Neuronal stem cell (in vitro differentiated cells): Measurements from ENCODE around the gene PANX3.

Experiments
- DNase-seq: peaks from one replicate; pipeline ENCODE4 v3.0.0-alpha.2; 2013; ENCODE audit warnings: low spot score
- H2AFZ ChIP-seq: one replicate; pipeline ENCODE4 v1.6.1; 2013; ENCODE audit warnings: mild to moderate bottlenecking, low read length, inconsistent platforms
- H2AK5ac ChIP-seq: 2 replicates; pipeline ENCODE4 v1.6.1; 2013; ENCODE audit warnings: low read depth, mild to moderate bottlenecking, inconsistent platforms, low read length, moderate library complexity, mixed read lengths
- H2BK120ac ChIP-seq: 2 replicates; pipeline ENCODE4 v1.6.1; 2013; ENCODE audit warnings: low read depth, mild to moderate bottlenecking, inconsistent platforms, low read length, moderate library complexity, mixed read lengths
- H2BK12ac ChIP-seq: one replicate; pipeline ENCODE4 v1.6.1; 2013; ENCODE audit warnings: low read length, inconsistent platforms
- H2BK15ac ChIP-seq: 2 replicates; pipeline ENCODE4 v1.6.1; 2013; ENCODE audit warnings: mild to moderate bottlenecking, low read length, inconsistent platforms, mixed read lengths
- H2BK5ac ChIP-seq: one replicate; pipeline ENCODE4 v1.6.1; 2013; ENCODE audit warnings: inconsistent platforms, mild to moderate bottlenecking, low read length, moderate library complexity
- H3K14ac ChIP-seq: one replicate; pipeline ENCODE4 v1.6.1; 2013; ENCODE audit warnings: low read length, inconsistent platforms
- H3K18ac ChIP-seq: 2 replicates; pipeline ENCODE4 v1.6.1; 2013; ENCODE audit warnings: low read length, inconsistent platforms
- H3K23ac ChIP-seq: 2 replicates; pipeline ENCODE4 v1.6.1; 2013; ENCODE audit warnings: low read depth, mild to moderate bottlenecking, mixed read lengths, low read length, inconsistent platforms; ENCODE audit not compliant: poor library complexity
- H3K27ac ChIP-seq: replicated peaks from 3 replicates; pipeline ENCODE4 v1.5.1; 2013; ENCODE audit warnings: low read length, inconsistent platforms
- H3K27me3 ChIP-seq, 3 experiments: 2 replicates each; pipeline ENCODE4 v1.6.1; 2013; ENCODE audit warnings: low read length in 3 of 3, mild to moderate bottlenecking in 2 of 3, inconsistent platforms in 1 of 3, low read depth in 1 of 3, mixed read lengths in 1 of 3, moderate library complexity in 1 of 3; ENCODE audit not compliant: control insufficient read depth in 3 of 3, insufficient read depth in 3 of 3
- H3K36me3 ChIP-seq, 2 donors: replicated peaks in 1 of 2; 2 replicates each; pipeline ENCODE4 v1.6.1; 2013; ENCODE audit warnings: low read length in 2 of 2; ENCODE audit not compliant: control insufficient read depth in 2 of 2, insufficient read depth in 2 of 2
- H3K4ac ChIP-seq: 2 replicates; pipeline ENCODE4 v1.6.1; 2013; ENCODE audit warnings: inconsistent platforms, mild to moderate bottlenecking, low read length, moderate library complexity
- H3K4me1 ChIP-seq, 2 donors: 1 replicate in 1 of 2; 2 replicates in 1 of 2; pipeline ENCODE4 v1.6.1; 2013; ENCODE audit warnings: low read length in 2 of 2, low read depth in 1 of 2; ENCODE audit not compliant: control insufficient read depth in 2 of 2, insufficient read depth in 1 of 2
- H3K4me2 ChIP-seq: one replicate; pipeline ENCODE4 v1.6.1; 2013; ENCODE audit warnings: mild to moderate bottlenecking, low read length, inconsistent platforms; ENCODE audit not compliant: insufficient read depth, poor library complexity, severe bottlenecking
- H3K4me3 ChIP-seq, 2 donors: 2 replicates each; pipeline ENCODE4 v1.5.1; 2013; ENCODE audit warnings: low read length in 2 of 2, mild to moderate bottlenecking in 2 of 2, inconsistent platforms in 1 of 2, moderate library complexity in 1 of 2
- H3K79me1 ChIP-seq: one replicate; pipeline ENCODE4 v1.6.1; 2013; ENCODE audit warnings: low read depth, mild to moderate bottlenecking, inconsistent platforms, low read length, moderate library complexity
- H3K9ac ChIP-seq: one replicate; pipeline ENCODE4 v1.6.1; 2013; ENCODE audit warnings: mild to moderate bottlenecking, low read depth, low read length, inconsistent platforms; ENCODE audit not compliant: poor library complexity
- H3K9me3 ChIP-seq, 2 donors: replicated peaks in 1 of 2; 2 replicates each; pipeline versions ENCODE3 to v1.6.1; 2013; ENCODE audit warnings: low read length in 2 of 2, mild to moderate bottlenecking in 2 of 2, inconsistent platforms in 1 of 2, low read depth in 1 of 2, mixed read lengths in 1 of 2, moderate library complexity in 1 of 2; ENCODE audit not compliant: control insufficient read depth in 2 of 2, insufficient read depth in 1 of 2
- H4K8ac ChIP-seq: one replicate; pipeline ENCODE4 v1.6.1; 2013; ENCODE audit warnings: low read depth, mild to moderate bottlenecking, inconsistent platforms, low read length, moderate library complexity
- H4K91ac ChIP-seq: one replicate; pipeline ENCODE4 v1.6.1; 2013; ENCODE audit warnings: low read length, low read depth, mild to moderate bottlenecking, inconsistent platforms; ENCODE audit not compliant: poor library complexity
- whole genome bisulfite sequencing, 2 donors: extraction: QIAGEN DNeasy Blood & Tissue Kit; methylation state at CpG; one replicate each; pipeline ENCODE4 v1.1.7; 2013; ENCODE audit warnings: missing lambda C conversion rate in 2 of 2, mixed read lengths in 1 of 2; ENCODE audit not compliant: insufficient read length in 2 of 2, insufficient replicate concordance in 1 of 2; ENCODE audit errors: extremely low coverage in 2 of 2; 5-methylcytosine and 5-hydroxymethylcytosine counted together

The PANX3 gene

DNA sequence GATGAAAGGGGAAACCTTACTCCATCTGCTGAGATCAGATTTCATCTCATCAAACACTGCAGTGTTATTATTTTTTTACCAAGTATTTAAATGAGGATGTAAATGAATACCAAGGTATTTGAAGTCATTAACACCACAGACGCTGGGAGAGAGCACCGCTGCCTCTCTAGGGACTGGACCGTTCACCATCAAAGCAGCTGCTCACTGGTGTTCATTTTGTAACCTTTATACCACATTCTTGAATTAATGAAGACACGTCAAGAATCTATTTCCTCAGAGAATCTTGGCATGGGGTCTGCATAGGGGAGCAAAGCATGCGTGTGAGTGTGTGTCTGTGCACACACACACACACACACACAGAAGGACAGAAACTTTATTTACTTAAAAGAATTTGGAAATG, 46.7 kb downstream of the PANX3 start:
- Histone ChIP-seq H3K27ac (no peak overlapping the region), H3K9me3 (no peaks in the 10 kb centered on the region), H2BK5ac (no peak overlapping the region)

DNA sequence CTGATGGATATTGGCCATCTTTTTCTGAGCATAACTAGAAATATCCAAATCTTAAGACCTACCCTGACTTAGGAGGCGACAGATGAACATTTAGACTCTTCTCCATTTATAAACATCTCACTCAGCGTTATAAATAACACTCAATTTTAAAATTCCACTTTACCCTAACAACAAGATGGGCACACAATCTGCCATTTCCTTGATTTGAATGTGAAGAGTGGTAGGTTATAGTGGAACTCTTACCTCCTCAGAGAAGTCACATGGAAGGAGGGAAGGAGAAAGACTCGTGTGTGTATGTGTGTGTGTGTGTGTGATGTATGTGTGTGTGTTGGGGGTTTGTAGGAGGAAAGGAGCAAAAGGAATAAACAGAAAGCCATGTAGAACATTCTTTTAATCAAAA, 47.3 kb downstream of the PANX3 start:
- Histone ChIP-seq H4K91ac (no peak overlapping the region), H3K18ac (no peak overlapping the region), H3K27ac (no peak overlapping the region), H3K36me3 (no peaks in the 10 kb centered on the region), H3K4me3 (no peak overlapping the region), H3K23ac (no peak overlapping the region), H4K8ac (no peak overlapping the region), H2BK12ac (no peak overlapping the region), H3K14ac (no peak overlapping the region), H3K4me1 (peaks cover 6 to 18% of the 10 kb centered on the region in 2 donors), H2BK15ac (no peak overlapping the region), H3K4ac (no peak overlapping the region), H2AK5ac (no peak overlapping the region), H2AFZ (no peak overlapping the region), H3K4me2 (no peak overlapping the region), H3K9ac (no peak overlapping the region), H2BK120ac (no peak overlapping the region), H3K79me1 (no peaks in the 10 kb centered on the region), H3K9me3 (no peaks in the 10 kb centered on the region), H3K27me3 (no peaks in the 10 kb centered on the region), H2BK5ac (no peak overlapping the region)
- DNase-seq, result no peak
- WGBS, 2 donors, result 100% methylated on average over 2 of the region's 3 CpGs; no CpG with 5 or more reads in 1 of the 2 donors

More for the DNA sequence above, 46.7 kb downstream of the PANX3 start:
- Histone ChIP-seq H3K79me1 (no peaks in the 10 kb centered on the region), H3K4me3 (no peak overlapping the region), H2BK15ac (no peak overlapping the region), H3K4ac (no peak overlapping the region), H3K27me3 (no peaks in the 10 kb centered on the region), H4K91ac (no peak overlapping the region), H3K14ac (no peak overlapping the region), H3K36me3 (no peaks in the 10 kb centered on the region), H2AK5ac (no peak overlapping the region), H3K18ac (no peak overlapping the region), H3K4me2 (no peak overlapping the region), H3K9ac (no peak overlapping the region), H2BK12ac (no peak overlapping the region), H3K4me1 (peaks cover 6 to 18% of the 10 kb centered on the region in 2 donors), H3K23ac (no peak overlapping the region), H4K8ac (no peak overlapping the region), H2BK120ac (no peak overlapping the region), H2AFZ (peak overlapping the region; percentile 80)
- WGBS, 2 donors, result no CpG with 5 or more reads among the region's 5 CpGs
- DNase-seq, result no peak

- no peak for DNase-seq
Observed at GRCh38 chr11:124658986-124659385, 47.8 kb downstream of the PANX3 start.

GRCh38 chr11:124661553-124661952, 50.3 kb downstream of the PANX3 start:
- H2BK120ac ChIP-seq, result no peak overlapping the region
- no peak overlapping the region for H4K8ac ChIP-seq
- no peaks in the 10 kb centered on the region for H3K79me1 ChIP-seq
- no peak overlapping the region for H3K4me2 ChIP-seq
- H3K4me1 ChIP-seq, result peaks cover 6 to 18% of the 10 kb centered on the region in 2 donors
- H3K9me3 ChIP-seq, result no peaks in the 10 kb centered on the region
- no peak overlapping the region for H3K27ac ChIP-seq
- H3K23ac ChIP-seq, result no peak overlapping the region
- H3K18ac ChIP-seq, result no peak overlapping the region
- H2BK5ac ChIP-seq, result no peak overlapping the region
- no peak overlapping the region for H3K9ac ChIP-seq
- no peak overlapping the region for H2AFZ ChIP-seq
- no peak overlapping the region for H4K91ac ChIP-seq
- H3K27me3 ChIP-seq, result no peaks in the 10 kb centered on the region
- no peak overlapping the region for H2BK15ac ChIP-seq
- no peak overlapping the region for H3K4ac ChIP-seq
- no peak overlapping the region for H2BK12ac ChIP-seq
- no peak overlapping the region for H3K14ac ChIP-seq
- no peak overlapping the region for H2AK5ac ChIP-seq
- H3K4me3 ChIP-seq, result no peak overlapping the region
- H3K36me3 ChIP-seq, result no peaks in the 10 kb centered on the region
- DNase-seq, result no peak

More at GRCh38 chr11:124658986-124659385, 47.8 kb downstream of the PANX3 start:
- no peaks in the 10 kb centered on the region for H3K9me3 ChIP-seq
- no peak overlapping the region for H3K14ac ChIP-seq
- no peak overlapping the region for H4K91ac ChIP-seq
- H3K79me1 ChIP-seq, result no peaks in the 10 kb centered on the region
- no peaks in the 10 kb centered on the region for H3K36me3 ChIP-seq
- no peak overlapping the region for H2BK120ac ChIP-seq
- no peak overlapping the region for H3K27ac ChIP-seq
- no peak overlapping the region for H3K4me2 ChIP-seq
- no peak overlapping the region for H3K23ac ChIP-seq
- H3K4me1 ChIP-seq, result peaks cover 6 to 18% of the 10 kb centered on the region in 2 donors
- H3K18ac ChIP-seq, result no peak overlapping the region
- no peak overlapping the region for H2BK5ac ChIP-seq
- no peak overlapping the region for H3K9ac ChIP-seq
- no peak overlapping the region for H2BK15ac ChIP-seq
- WGBS, 2 donors, result no CpG with 5 or more reads among the region's 1 CpG
- no peak overlapping the region for H3K4me3 ChIP-seq
- no peak overlapping the region for H2AFZ ChIP-seq
- H4K8ac ChIP-seq, result no peak overlapping the region
- no peaks in the 10 kb centered on the region for H3K27me3 ChIP-seq
- H2AK5ac ChIP-seq, result no peak overlapping the region
- H2BK12ac ChIP-seq, result no peak overlapping the region
- no peak overlapping the region for H3K4ac ChIP-seq
